GM19043 (cell line): ENCODE results near the gene ADAMTS12.

Experiments
- ATAC-seq: cut with Tn5 transposase; IDR thresholded peaks from one replicate; pipeline ENCODE4 v1.9.1; 2021; ENCODE audit warnings: low read depth; ENCODE audit not compliant: unreplicated experiment

The ADAMTS12 gene

GRCh38 chr5:33812746-33813145 lies 79.0 kb downstream of the ADAMTS12 start:
- ATAC-seq, result no peak

- ATAC-seq, result no peak
Observed at GRCh38 chr5:33810491-33811120, 81.2 kb downstream of the ADAMTS12 start.

GRCh38 chr5:33809936-33810335 lies 81.9 kb downstream of the ADAMTS12 start:
- no peak for ATAC-seq

- ATAC-seq, result no peak
Observed at GRCh38 chr5:33808699-33809098, 83.1 kb downstream of the ADAMTS12 start.

- ATAC-seq, result no peak
Observed at GRCh38 chr5:33807771-33808170, 84.0 kb downstream of the ADAMTS12 start.

GRCh38 chr5:33806738-33807442 lies 84.9 kb downstream of the ADAMTS12 start:
- no peak for ATAC-seq

GRCh38 chr5:33801292-33801691 lies 90.5 kb downstream of the ADAMTS12 start:
- no peak for ATAC-seq

GRCh38 chr5:33800241-33800950 lies 91.4 kb downstream of the ADAMTS12 start:
- no peak for ATAC-seq

- ATAC-seq, result no peak
Observed at GRCh38 chr5:33795496-33795895, 96.3 kb downstream of the ADAMTS12 start.

- no peak for ATAC-seq
Observed at GRCh38 chr5:33794550-33795181, 97.1 kb downstream of the ADAMTS12 start.

GRCh38 chr5:33793836-33794549 lies 97.8 kb downstream of the ADAMTS12 start:
- ATAC-seq, result no peak

- ATAC-seq, result no peak
Observed at GRCh38 chr5:33793276-33793675, 98.5 kb downstream of the ADAMTS12 start.

GRCh38 chr5:33792559-33792958 lies 99.2 kb downstream of the ADAMTS12 start:
- ATAC-seq, result no peak

GRCh38 chr5:33789567-33789957 lies 102.2 kb downstream of the ADAMTS12 start:
- no peak for ATAC-seq

- ATAC-seq, result no peak
Observed at GRCh38 chr5:33788922-33789566, 102.7 kb downstream of the ADAMTS12 start.

- ATAC-seq, result no peak
Observed at GRCh38 chr5:33785571-33785970, 106.2 kb downstream of the ADAMTS12 start.

- no peak for ATAC-seq
Observed at GRCh38 chr5:33781286-33781685, 110.5 kb downstream of the ADAMTS12 start.

GRCh38 chr5:33776151-33776660 lies 115.6 kb downstream of the ADAMTS12 start:
- ATAC-seq, result no peak

GRCh38 chr5:33774341-33774740 lies 117.4 kb downstream of the ADAMTS12 start:
- ATAC-seq, result no peak

GRCh38 chr5:33772380-33772897 lies 119.4 kb downstream of the ADAMTS12 start:
- no peak for ATAC-seq
